HG03196 (cell line): ENCODE measurements around the gene CSNK2B.

Source experiments
- ATAC-seq: cut with Tn5 transposase; IDR thresholded peaks from one replicate; pipeline ENCODE4 v1.9.1; 2021; ENCODE audit not compliant: unreplicated experiment

Gene CSNK2B

GRCh38 chr6:31665501-31666336, at the start of gene CSNK2B:
TSS of gene CSNK2B (plus strand) at chr6:31666080. CDS start at chr6:31666832, 752 bp downstream.
- ATAC-seq: peak; percentile 78

- ATAC-seq: no peak
Measured at GRCh38 chr6:31617010-31617409, 48.9 kb upstream of the CSNK2B start.

- peak; percentile 80 for ATAC-seq
Measured at GRCh38 chr6:31619805-31620585, 45.9 kb upstream of the CSNK2B start.

DNA sequence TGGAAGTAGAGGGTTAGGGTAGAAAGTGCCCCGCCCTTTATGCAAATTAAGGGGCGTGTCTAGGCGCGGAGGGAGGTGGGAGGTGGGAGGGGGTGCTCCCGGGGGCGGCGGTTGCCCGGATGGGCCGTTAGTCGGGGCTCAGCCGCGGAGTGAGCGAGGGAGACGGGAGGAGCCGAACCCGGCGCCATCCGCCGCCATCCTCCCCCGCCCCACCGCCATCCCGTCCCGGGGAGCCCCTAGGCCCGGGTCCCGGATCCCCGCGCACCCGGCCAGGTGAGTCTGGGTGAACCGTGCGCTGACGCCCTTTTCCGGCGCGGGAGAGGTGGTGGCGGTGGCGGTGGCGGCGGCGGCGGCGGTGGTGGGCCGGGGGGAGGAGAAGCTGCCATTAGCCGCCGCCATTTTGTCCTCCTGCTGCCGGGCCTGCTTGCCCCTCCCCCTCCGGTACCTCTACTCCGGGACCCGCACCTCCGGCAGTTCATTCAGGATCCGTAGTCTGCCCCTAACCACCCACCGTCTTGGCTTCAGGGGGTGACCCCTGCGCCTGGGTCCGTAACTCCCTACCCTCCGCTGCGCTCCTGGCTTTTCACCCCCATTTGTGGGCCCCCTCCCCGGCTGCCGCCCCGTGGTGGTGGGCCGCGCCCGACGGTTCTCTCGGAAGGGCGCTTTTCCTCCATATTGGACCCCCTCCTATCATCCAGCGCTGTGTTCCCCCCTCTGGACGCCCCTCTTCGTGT, 45.1 kb upstream of the CSNK2B start, which contains the start of gene PRRC2A:
TSS of gene PRRC2A (plus strand) at position 130 of the 734 bp plus-strand sequence. CDS start 2,075 bp downstream, outside the sequence.
- ATAC-seq: peak; percentile 47

DNA sequence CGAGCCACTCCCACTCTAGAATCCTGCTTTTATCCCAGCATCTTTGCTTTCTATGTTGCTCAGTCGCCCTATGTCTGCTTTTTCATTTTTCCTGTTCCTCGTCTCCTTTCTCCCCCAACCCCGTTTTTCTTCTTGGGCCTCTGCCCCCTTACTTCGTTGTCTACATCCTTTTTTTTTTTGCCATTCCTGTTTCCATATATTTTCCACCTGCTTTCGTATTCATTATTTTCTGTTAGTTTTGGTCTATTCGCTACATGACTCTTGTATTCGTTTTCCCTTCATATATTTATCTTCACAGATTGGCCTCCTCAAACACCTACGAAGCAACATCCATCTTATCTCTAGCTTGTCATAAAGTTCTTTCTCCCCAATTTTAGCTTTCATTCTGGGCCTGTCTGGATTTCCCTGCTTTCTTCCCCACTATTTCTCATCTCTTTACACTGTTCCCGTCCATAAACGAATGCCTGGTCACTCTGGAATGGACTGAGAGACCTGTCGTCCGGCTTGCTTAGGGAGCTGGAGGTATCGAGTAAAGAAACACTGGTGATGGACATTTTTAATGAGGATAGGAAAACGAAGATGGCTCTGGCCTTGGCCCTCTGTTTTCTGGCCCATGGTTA, 44.5 kb upstream of the CSNK2B start:
- ATAC-seq: no peak

GRCh38 chr6:31621991-31622390, 43.9 kb upstream of the CSNK2B start:
- ATAC-seq: no peak

GRCh38 chr6:31622684-31623091, 43.2 kb upstream of the CSNK2B start:
- ATAC-seq: no peak

DNA sequence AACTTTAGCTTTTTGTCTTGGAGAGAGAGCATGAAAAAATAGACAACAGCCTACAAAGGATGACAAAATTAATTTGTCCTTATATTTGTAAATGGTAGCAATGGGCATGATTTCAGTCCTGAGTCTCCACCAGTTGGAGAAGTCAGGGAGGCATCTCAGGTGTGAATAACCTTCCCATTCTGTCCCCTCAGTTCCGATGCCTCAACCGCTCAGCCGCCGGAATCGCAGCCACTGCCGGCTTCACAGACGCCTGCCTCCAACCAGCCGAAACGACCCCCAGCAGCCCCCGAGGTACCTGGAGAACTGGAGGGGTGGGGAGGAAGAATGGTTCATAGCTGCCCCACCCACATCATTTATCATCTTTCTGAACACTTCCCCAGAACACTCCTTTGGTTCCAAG, 41.8 kb upstream of the CSNK2B start:
- no peak for ATAC-seq

DNA sequence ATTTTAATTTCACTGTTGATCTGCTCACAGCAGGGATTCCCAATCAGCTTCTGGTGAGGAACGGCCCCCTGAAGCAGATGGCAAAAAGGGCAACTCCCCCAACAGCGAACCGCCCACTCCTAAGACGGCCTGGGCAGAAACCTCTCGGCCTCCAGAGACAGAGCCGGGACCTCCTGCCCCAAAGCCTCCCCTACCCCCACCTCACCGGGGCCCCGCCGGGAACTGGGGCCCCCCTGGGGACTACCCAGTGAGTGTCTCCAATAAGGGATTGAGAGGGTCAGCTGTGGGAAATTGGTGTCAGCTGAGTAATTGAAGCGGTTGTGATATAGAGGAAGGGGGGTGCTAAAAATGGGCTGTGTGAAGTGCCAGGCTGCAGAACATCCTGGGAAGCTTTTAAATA, 38.9 kb upstream of the CSNK2B start:
- ATAC-seq: no peak

DNA sequence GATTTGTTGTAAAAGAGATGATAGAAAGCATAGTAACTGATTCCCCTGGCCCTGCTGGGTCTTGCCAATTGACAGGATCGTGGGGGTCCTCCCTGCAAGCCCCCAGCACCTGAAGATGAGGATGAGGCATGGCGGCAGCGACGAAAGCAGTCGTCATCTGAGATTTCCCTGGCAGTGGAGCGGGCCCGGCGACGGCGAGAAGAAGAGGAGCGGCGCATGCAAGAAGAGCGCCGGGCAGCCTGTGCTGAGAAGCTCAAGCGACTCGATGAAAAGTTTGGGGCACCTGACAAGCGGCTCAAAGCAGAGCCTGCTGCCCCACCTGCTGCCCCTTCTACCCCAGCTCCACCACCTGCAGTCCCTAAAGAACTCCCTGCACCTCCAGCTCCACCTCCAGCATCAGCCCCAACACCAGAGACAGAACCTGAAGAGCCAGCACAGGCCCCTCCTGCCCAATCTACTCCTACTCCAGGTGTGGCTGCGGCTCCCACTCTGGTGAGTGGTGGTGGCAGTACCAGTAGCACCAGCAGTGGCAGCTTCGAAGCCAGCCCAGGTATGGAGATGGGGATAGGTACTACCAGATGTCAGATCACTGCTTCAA, 38.1 kb upstream of the CSNK2B start:
- ATAC-seq: no peak

DNA sequence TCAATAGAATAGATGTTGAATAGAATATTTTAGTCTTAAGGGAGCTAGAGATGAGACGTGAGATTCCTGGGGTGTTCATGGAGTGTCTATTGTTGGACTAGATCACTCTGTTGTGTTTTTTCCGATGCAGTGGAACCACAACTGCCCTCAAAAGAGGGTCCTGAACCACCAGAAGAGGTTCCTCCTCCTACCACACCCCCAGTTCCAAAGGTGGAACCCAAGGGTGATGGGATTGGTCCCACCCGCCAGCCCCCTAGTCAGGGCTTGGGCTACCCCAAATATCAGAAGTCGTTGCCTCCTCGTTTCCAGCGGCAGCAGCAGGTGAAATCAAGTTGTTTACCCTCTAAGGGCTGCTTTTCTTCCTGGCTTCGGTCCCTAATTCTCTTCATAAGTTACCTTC, 36.9 kb upstream of the CSNK2B start:
- ATAC-seq: no peak

DNA sequence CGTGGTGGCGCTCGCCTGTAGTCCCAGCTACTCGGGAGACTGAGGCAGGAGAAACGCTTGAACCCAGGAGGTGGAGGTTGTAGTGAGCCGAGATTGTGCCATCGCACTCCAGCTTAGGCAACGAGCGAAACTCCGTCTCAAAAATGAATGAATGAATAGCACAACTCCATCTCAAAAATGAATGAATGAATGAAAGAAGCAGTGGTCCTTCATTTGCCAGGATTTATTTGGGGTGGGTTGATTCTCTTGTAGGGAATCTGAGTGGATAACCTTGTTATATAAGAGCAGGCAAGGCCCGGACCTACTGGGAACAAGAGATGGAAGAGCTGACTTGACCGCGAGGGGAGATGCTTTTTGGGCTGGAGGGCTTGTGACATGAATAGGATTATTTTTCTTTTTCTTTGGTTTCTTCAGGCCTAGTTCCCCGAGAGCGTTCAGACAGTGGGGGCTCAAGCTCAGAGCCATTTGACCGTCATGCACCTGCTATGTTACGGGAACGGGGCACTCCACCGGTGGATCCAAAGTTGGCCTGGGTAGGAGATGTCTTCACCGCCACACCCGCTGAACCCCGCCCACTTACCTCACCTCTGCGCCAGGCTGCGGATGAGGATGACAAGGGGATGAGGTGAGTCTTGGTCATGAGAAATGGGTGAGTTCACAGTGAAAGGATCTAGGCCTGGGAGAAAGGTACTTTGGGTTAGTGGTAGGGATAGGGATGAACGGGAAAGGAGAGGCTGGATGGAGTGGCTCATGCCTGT, 35.5 kb upstream of the CSNK2B start:
- no peak for ATAC-seq

- ATAC-seq: no peak
Measured at GRCh38 chr6:31631209-31631608, 34.7 kb upstream of the CSNK2B start.

DNA sequence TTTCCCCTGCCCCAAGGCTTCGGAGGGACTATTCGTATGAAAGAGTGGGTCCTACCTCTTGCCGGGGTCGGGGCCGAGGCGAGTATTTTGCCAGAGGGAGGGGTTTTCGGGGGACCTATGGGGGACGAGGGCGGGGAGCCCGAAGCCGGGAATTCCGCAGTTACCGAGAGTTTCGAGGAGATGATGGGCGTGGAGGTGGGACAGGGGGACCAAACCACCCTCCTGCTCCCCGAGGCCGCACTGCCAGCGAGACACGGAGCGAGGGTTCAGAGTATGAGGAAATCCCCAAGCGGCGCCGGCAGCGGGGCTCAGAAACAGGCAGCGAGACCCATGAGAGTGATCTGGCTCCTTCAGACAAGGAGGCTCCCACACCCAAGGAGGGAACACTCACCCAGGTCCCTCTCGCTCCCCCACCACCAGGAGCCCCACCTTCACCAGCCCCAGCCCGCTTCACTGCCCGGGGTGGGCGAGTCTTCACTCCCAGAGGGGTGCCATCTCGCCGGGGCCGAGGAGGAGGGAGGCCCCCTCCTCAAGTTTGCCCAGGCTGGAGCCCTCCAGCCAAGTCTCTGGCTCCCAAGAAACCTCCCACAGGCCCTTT, 34.1 kb upstream of the CSNK2B start:
- no peak for ATAC-seq

- no peak for ATAC-seq
Measured at GRCh38 chr6:31632279-31632946, 33.5 kb upstream of the CSNK2B start.

GRCh38 chr6:31633447-31633846, 32.4 kb upstream of the CSNK2B start:
- ATAC-seq: no peak

- ATAC-seq: no peak
Measured at GRCh38 chr6:31634131-31634530, 31.7 kb upstream of the CSNK2B start.

GRCh38 chr6:31634969-31635575, 30.8 kb upstream of the CSNK2B start:
- ATAC-seq: no peak
